H7 (cell line): ENCODE data around the gene IFT22. TPM values are rescaled to one million over a fixed set of nuclear protein-coding genes. Genes with fewer than 3 reads are reported as not detected.
"Not testable (repeated sequence)": the region's sequence is repeated elsewhere in the genome, so short reads cannot be mapped to it uniquely, and the experiment has no call there.

Source experiments
- DNase-seq: peaks from one replicate; pipeline ENCODE4 v3.0.0; 2012
- H3K27me3 ChIP-seq: 2 replicates; pipeline ENCODE4 v1.6.0; 2011; ENCODE audit warnings: mild to moderate bottlenecking, low read length; ENCODE audit not compliant: control insufficient read depth, insufficient read depth
- H3K36me3 ChIP-seq: replicated peaks from 2 replicates; pipeline ENCODE4 v1.5.1; 2011; ENCODE audit warnings: low read length; ENCODE audit not compliant: control insufficient read depth, insufficient read depth
- H3K4me3 ChIP-seq: 2 replicates; pipeline ENCODE4 v1.5.1; 2011; ENCODE audit warnings: low read depth, mild to moderate bottlenecking, control low read depth, low read length, moderate library complexity; ENCODE audit not compliant: insufficient read depth
- total RNA-seq: library from RNA; depleted of rRNA; stranded (reverse); fragments of >200 nt; shearing (Covaris generic); gene quantifications from 2 replicates; pipeline ENCODE4 v1.2.3, GENCODE V29; 2014

The IFT22 gene
- total RNA-seq, 1 experiment from 2014 or later: 27.4 TPM

GRCh38 chr7:101299511-101300464, 21.8 kb downstream of the IFT22 start:
- no peaks in the 10 kb centered on the region; the same call in 1 of the 2 replicates for H3K27me3 ChIP-seq
- peak; percentile 79 for DNase-seq
- peaks cover 17% of the 10 kb centered on the region for H3K36me3 ChIP-seq
- H3K4me3 ChIP-seq: peak overlapping the region; percentile 90

GRCh38 chr7:101294832-101295121, 26.8 kb downstream of the IFT22 start:
- no peak for DNase-seq
- Histone ChIP-seq H3K36me3 (no peaks in the 10 kb centered on the region), H3K27me3 (no peaks in the 10 kb centered on the region), H3K4me3 (peak overlapping the region; percentile 1; the same call in 1 of the 2 replicates)

GRCh38 chr7:101294039-101294831, 27.4 kb downstream of the IFT22 start:
- Histone ChIP-seq H3K27me3 (no peaks in the 10 kb centered on the region), H3K36me3 (no peaks in the 10 kb centered on the region), H3K4me3 (peak overlapping the region; percentile 1; the same call in 1 of the 2 replicates)
- DNase-seq: peak; percentile 82

- H3K36me3 ChIP-seq, H3K4me3 ChIP-seq, H3K27me3 ChIP-seq, DNase-seq: not testable (repeated sequence)
These were observed 28.3 kb downstream of the IFT22 start for GRCh38 chr7:101293069-101294021.

- DNase-seq, H3K4me3 ChIP-seq, H3K36me3 ChIP-seq, H3K27me3 ChIP-seq: not testable (repeated sequence)
These were observed 29.0 kb downstream of the IFT22 start for GRCh38 chr7:101292566-101292965.

GRCh38 chr7:101290186-101291037, 31.2 kb downstream of the IFT22 start:
- DNase-seq, H3K27me3 ChIP-seq, H3K36me3 ChIP-seq, H3K4me3 ChIP-seq: not testable (repeated sequence)

GRCh38 chr7:101289687-101290086, 31.9 kb downstream of the IFT22 start:
- not testable (repeated sequence) for H3K36me3 ChIP-seq, H3K4me3 ChIP-seq, DNase-seq, H3K27me3 ChIP-seq

- no peak for DNase-seq
- Histone ChIP-seq H3K4me3 (no peak overlapping the region), H3K36me3 (no peaks in the 10 kb centered on the region), H3K27me3 (no peaks in the 10 kb centered on the region)
These were observed 33.2 kb downstream of the IFT22 start for GRCh38 chr7:101288439-101288838.

- no peak for DNase-seq
- H3K27me3 ChIP-seq: no peaks in the 10 kb centered on the region
These were observed 34.6 kb downstream of the IFT22 start for GRCh38 chr7:101287032-101287431.

GRCh38 chr7:101285880-101286279, 35.7 kb downstream of the IFT22 start:
- DNase-seq, H3K27me3 ChIP-seq, H3K4me3 ChIP-seq, H3K36me3 ChIP-seq: not testable (repeated sequence)

More at GRCh38 chr7:101287032-101287431, 34.6 kb downstream of the IFT22 start:
- Histone ChIP-seq H3K36me3 (no peaks in the 10 kb centered on the region), H3K4me3 (no peak overlapping the region)

- Histone ChIP-seq H3K27me3 (no peaks in the 10 kb centered on the region), H3K36me3 (no peaks in the 10 kb centered on the region), H3K4me3 (no peak overlapping the region)
- DNase-seq: no peak
These were observed 36.4 kb downstream of the IFT22 start for GRCh38 chr7:101285171-101285570.

GRCh38 chr7:101280912-101281311, 40.7 kb downstream of the IFT22 start:
- not testable (repeated sequence) for H3K4me3 ChIP-seq, H3K27me3 ChIP-seq, H3K36me3 ChIP-seq, DNase-seq

GRCh38 chr7:101278461-101279292, 42.9 kb downstream of the IFT22 start:
- Histone ChIP-seq H3K4me3 (no peak overlapping the region), H3K36me3 (no peaks in the 10 kb centered on the region), H3K27me3 (no peaks in the 10 kb centered on the region)
- no peak for DNase-seq
